A549 (cell line): ENCODE measurements around the gene BCAT1.

Experiments
- CTCF ChIP-seq: fragments of >200 bp; sonication (Bioruptor Twin); formaldehyde crosslinking; IDR thresholded peaks from 3 replicates; pipeline ENCODE4 v1.5.1; 2016
- JUNB ChIP-seq: fragments of >200 bp; sonication (Bioruptor Twin); formaldehyde crosslinking; IDR thresholded peaks from 2 replicates; pipeline ENCODE4 v1.6.1; 2016
- MAZ ChIP-seq: fragments of 150-350 bp; IDR thresholded peaks from 2 replicates; pipeline ENCODE4 v1.6.1; 2014; ENCODE audit warnings: antibody characterized with exemption, low read depth, low read length, borderline replicate concordance
- RAD21 ChIP-seq, 2 experiments: fragments of >200 bp in 1 of 2; sonication (Bioruptor Twin) in 1 of 2; formaldehyde crosslinking in 1 of 2; IDR thresholded peaks in 1 of 2; conservative IDR thresholded peaks in 1 of 2; 2 replicates in 1 of 2; 3 replicates in 1 of 2; pipeline ENCODE4 v1.6.1; 2012 to 2018; ENCODE audit warnings: inconsistent platforms in 1 of 2
- REST ChIP-seq: fragments of 200-600 bp; sonication (generic); IDR thresholded peaks from 2 replicates; pipeline ENCODE4 v1.6.1; 2016; ENCODE audit warnings: antibody characterized with exemption, mild to moderate bottlenecking, moderate library complexity
- RFX5 ChIP-seq: fragments of 450-650 bp; IDR thresholded peaks from 2 replicates; pipeline ENCODE4 v1.7.1; 2014; ENCODE audit warnings: antibody characterized with exemption, mild to moderate bottlenecking, moderate library complexity
- ZFP36 ChIP-seq: fragments of 450-650 bp; IDR thresholded peaks from 2 replicates; pipeline ENCODE4 v1.6.1; 2014; ENCODE audit warnings: borderline replicate concordance; ENCODE audit not compliant: partially characterized antibody

- no peak for TF ChIP-seq CTCF
- no peak for TF ChIP-seq JUNB
- TF ChIP-seq REST: no peak
- TF ChIP-seq MAZ: no peak
- TF ChIP-seq ZFP36: no peak
- TF ChIP-seq RAD21 (conservative IDR thresholded peaks at IDR 0.05 in 1 of 2, IDR thresholded peaks at IDR 0.05 in 1 of 2): no peak
- no peak for TF ChIP-seq RFX5
Observed at GRCh38 chr12:24920141-24920540, 28.8 kb downstream of the BCAT1 start.
